Esophagus muscularis mucosa (tissue), 4 donors: ENCODE data around the gene SLC16A5.
"Not testable (repeated sequence)": the region's sequence is repeated elsewhere in the genome, so short reads cannot be mapped to it uniquely, and the experiment has no call there.

Experiments used
- CTCF ChIP-seq, 3 experiments: fragments of 200-600 bp in 2 of 3; fragments of 450-650 bp in 1 of 3; sonication (generic) in 2 of 3; IDR thresholded peaks; one replicate each; pipeline ENCODE4 v1.5.1; 2017 to 2019; ENCODE audit warnings: antibody characterized with exemption in 3 of 3, mild to moderate bottlenecking in 2 of 3, moderate library complexity in 1 of 3
- EP300 ChIP-seq: sonication (generic); formaldehyde crosslinking; IDR thresholded peaks from one replicate; pipeline ENCODE4 v1.6.1; 2017; ENCODE audit warnings: antibody characterized with exemption
- POLR2A ChIP-seq: fragments of 450-650 bp; IDR thresholded peaks from one replicate; pipeline ENCODE4 v1.6.1; 2017; ENCODE audit warnings: antibody characterized with exemption, moderate library complexity, mild to moderate bottlenecking, low read depth
- POLR2AphosphoS5 ChIP-seq, 2 donors: sonication (generic); formaldehyde crosslinking; IDR thresholded peaks; one replicate each; pipeline ENCODE4 v1.6.1; 2017; ENCODE audit warnings: antibody characterized with exemption in 2 of 2

GRCh38 chr17:75133607-75134347, 46.0 kb downstream of the SLC16A5 start:
- TF ChIP-seq CTCF (IDR thresholded peaks at IDR 0.05); POLR2A; POLR2AphosphoS5 (IDR thresholded peaks at IDR 0.05); EP300: not testable (repeated sequence)
